ENCODE measurements around the gene KMT2E.

KMT2E gene

DNA sequence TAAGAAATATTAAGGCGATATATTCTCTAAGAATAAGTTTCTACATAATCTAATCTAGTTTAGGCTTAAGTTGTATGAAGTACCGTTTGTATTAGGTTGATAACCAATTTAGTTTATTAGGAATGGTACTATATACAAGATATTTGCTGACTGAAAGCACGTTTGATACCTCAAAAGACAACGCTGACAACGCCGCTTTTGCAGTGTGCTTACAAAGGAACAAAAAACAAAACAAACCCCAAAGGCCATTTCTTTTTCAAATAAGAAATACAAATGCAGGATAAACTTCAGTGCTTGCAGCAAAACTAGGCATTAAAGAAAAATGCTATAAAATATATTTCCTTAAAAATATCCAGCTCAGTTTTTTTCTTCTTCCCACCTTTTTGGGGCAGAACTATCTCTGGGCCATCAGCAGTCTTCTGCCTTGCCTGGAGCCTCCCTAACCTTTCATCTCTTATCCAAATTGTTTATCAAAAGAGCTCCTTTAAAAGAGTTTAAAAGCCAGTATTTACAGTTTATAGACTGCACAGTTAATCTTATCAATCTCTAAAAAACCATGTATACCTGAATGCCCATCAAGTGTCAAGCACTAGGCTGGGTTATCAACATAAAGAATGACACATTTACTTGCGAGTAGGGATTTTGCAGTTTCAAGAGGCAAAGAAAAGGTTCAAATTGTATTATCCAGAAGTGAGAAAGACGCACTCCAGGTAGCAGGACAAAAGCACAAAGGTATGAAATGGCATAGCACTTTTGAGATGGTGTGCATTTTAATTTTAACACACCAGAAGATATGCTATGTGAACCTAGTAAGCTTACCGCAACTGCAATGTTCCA lies 4.1 kb upstream of the KMT2E start:
- no peak overlapping the region for H3K4me3 ChIP-seq (ENCODE audit: low read depth, low read length)

DNA sequence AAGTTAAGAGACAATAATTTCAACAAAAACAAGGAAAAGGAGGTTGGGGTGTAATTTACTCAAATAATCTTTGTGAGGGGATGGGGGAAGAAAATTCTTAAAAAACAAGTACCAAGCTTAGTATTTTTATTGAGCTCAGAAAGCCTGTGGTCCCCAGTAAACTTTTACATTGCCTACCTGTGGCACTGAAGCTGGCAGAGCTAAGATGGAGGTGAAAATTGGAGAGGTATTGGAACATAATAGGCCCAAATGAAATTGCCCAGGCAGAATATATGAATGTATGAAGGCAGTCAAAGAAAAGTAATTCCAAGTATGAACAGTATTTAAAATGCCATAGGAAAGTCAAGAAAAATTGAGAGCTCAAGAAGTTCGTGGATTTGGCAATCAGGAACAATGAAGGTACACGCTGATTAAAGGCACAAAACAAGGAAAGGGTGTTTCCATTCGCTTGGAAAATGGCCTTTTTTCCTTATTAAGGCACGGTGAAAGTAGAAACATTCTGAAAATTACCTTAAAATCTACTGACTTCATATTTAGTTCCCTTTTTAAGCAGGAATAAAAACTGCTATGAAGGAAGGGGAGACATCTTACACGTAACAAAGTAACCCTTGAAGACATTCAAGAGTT lies 3.4 kb upstream of the KMT2E start:
- peak overlapping the region; percentile 95 for H3K4me3 ChIP-seq (ENCODE audit: low read depth, low read length)

DNA sequence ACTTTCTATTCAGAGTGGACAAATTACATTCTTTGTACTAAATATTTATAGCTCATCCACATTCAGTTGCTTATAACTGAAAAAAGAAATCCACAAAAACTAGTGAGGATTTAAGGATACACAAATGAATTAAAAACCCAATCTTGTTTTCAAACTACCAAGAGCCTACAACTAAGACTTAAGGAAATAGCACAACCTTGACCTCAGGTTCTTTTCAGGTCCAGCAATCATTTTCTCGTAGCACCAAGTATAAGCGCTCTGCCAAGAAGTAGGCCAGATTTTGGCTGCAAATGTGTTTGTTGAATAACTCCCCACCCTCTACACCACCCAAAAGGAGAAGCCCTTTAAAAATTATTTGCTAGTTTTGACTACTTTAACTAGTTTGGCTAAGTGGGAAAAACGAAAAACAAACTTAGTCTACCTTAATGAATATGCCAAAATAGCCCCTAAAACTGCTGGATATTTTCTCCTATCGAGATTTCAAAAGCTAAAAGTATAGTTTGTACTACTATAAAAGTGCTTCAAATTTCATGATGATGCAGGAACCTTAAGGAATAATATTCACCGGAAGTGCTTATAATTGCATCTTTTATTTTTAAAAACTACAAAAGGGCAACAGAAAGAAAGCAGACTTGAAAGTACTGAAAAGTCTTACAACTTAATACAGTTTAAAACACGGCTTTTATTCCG lies 2.7 kb upstream of the KMT2E start:
- H3K4me3 ChIP-seq (ENCODE audit: low read depth, low read length) = peak overlapping the region; percentile 95

DNA sequence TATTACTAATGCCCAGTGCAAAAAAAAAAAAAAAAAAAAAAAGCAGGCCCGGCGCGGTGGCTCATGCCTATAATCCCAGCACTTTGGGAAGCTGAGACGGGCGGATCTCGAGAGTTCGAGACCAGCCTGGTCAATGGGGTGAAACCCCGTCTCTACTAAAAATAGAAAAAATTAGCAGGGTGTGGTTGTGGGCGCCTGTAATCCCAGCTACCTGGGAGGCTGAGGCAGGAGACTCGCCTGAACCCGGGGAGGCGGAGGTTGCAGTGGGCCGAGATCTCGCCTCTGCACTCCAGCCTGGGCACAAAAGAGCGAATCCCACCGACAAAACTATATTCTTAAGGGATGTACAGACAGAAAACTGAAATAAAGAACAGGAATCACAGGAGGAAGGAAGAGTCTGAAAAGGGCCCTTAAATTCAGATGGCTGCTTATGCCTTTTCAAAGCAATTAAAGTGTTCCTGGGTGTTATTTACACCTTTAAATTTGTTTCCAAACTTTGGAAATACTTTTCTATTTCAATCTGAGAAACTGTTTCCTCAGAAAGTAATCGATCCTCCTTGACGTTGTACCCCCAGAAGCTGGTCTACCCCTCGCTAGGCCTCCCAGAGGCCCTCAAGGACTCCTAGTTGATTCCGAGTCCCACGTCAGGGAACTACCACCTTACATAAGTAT lies 2.0 kb upstream of the KMT2E start:
- peak overlapping the region; percentile 95 for H3K4me3 ChIP-seq (ENCODE audit: low read depth, low read length)

DNA sequence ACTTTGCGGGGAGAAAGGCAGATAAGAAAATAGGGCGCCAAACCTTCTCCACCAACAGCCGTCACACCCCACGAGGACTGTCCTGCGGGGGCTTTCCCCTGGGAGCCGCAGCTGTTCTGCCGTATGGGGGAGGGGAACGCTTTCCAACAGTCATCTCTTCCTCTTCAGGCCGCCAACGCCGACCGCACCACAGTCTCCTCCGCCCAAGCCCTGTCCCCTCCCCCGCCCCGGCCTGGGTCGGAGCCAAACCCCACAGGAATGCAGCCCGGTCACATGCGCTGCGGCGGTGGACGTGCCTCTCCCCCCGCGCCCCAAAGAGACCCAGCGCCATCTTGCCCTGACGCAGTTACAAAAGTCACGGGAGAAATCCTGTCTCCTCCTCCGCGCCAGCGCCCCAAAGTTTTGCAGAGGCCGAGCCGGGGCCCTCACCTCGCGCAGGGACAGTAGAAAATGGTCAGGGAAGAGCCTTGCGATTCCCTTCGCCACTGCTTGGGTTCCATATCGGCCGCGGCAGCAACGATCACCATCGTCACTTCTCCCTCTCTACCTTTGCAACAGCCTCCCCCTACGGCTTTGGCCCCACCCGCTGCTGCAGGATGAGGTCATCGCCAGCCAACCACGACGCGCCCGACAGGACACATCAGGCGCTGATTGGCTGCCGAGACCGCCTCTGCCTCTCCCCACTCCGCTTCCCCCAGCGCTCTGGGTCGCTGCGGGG lies 1.3 kb upstream of the KMT2E start:
- H3K4me3 ChIP-seq (ENCODE audit: low read depth, low read length) = peak overlapping the region; percentile 95

DNA sequence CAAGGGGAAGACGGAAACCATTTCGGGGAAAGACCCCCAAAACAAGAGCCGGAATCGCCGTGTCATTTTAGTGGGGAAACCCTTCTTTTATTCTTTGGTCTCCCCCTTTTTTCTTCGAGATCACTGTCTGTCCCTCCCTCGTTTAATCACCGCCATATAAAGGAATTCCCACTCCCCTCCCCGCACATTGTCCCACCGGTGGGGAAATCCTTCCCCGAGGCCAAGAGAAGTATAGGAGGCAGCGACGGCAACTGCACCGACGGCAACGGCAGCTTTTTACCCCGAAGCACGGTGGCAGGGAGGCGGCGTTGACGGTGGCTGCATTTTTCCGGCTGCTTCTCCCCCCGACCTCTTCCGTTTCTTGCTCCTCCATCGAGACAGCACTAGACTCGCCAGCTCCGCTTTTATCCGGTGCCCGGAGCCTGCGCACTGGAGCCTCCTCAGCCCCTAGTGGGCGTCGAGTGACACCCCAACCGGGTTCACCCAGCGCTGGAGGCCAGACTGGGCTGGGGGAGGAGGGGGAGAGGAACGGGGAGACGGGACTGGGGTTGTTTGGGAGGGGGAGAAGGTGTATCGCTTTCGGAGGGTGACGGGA lies 687 bp upstream of the KMT2E start:
- H3K4me3 ChIP-seq (ENCODE audit: low read depth, low read length) = peak overlapping the region; percentile 95

DNA sequence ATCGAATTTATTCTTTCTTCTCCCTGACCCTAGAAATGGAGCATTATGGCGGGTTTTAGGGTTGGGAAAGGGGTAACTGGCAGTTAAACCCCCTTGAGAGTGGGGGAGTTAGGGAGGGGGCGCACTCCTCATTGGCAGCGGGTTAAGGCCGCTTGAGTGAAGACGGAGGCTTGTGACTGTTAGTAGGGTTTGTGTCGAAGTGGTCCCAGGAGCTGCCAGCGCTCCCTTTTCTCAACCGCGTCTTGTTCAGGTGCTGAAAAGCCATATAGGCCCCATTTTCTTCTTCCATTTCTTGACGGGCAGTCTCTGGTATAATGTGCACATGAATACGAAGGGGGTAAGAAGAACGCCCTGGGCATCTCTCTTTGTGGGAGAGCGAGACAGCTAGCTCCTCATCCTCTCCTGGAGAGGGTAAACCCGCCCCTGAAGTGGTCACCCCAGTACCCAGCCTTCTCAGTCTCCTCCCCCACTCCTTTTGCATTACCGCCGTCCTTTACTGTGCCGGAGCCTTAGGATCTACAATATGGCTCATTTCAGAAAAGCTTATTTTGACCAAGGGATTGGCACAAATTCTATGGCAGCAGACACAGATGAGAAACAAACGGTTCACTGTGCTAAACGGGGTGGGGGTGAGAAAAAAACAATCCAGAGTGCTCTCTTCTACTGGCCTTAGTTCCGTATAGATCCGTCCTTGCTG lies 836 bp downstream of the KMT2E start:
- peak overlapping the region; percentile 95 for H3K4me3 ChIP-seq (ENCODE audit: low read depth, low read length)

DNA sequence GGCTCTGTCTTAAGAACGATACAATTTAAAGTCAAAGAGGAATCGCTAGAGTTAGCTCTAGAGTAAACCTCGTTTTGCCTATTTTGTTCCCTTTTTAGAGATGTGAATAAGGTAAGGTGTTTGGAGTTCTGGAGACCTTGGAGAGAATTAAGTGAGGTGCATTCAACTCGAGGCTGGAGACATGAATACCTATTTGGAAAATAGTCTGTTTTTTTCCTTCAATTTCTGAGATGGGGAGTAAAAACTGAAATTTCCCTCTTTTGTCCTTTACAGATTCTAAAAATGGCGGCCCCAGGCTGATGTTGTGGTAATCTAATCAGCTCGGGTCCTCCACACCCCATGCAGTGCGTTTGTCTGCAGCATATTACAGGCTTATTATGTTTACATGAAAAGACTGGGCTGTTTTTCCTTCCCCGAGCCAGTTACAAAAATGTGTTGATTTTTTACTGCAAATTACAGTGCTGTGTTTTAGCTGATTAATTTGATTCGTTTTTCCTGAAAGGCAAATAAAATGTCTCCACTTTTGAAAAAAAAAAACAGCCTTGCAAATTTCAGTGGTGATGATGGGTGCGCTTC lies 1.5 kb downstream of the KMT2E start:
- H3K4me3 ChIP-seq (ENCODE audit: low read depth, low read length) = peak overlapping the region; percentile 95

DNA sequence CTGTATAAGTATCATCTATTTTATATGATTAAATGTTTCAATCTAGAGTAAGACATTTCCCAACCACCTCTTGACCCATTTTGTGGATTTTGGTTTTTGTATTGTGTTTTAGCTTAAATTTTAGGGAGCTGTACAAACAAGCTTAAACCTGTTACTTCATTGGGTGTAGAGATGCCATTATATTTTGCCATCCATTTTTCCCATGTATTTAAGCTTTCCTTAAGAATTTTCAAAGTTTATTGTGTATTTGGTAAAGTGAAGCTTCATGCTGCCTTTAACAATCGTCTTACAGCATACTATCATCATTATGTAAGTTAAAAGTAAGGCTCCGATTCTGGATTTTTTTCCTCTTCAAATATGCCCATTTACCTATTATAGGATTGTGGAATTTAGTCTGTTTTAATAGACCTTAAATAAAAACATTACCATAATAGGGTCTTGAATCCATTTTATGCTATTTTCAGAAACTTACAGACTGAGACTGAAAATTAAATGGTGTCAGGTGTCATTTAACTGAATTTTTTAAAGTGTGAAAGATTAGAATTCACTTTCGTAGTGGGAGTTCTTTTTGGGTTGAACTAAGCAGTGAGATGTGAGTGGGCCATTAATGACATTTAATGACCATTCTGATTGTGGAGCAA lies 2.2 kb downstream of the KMT2E start:
- H3K4me3 ChIP-seq (ENCODE audit: low read depth, low read length) = peak overlapping the region; percentile 95

DNA sequence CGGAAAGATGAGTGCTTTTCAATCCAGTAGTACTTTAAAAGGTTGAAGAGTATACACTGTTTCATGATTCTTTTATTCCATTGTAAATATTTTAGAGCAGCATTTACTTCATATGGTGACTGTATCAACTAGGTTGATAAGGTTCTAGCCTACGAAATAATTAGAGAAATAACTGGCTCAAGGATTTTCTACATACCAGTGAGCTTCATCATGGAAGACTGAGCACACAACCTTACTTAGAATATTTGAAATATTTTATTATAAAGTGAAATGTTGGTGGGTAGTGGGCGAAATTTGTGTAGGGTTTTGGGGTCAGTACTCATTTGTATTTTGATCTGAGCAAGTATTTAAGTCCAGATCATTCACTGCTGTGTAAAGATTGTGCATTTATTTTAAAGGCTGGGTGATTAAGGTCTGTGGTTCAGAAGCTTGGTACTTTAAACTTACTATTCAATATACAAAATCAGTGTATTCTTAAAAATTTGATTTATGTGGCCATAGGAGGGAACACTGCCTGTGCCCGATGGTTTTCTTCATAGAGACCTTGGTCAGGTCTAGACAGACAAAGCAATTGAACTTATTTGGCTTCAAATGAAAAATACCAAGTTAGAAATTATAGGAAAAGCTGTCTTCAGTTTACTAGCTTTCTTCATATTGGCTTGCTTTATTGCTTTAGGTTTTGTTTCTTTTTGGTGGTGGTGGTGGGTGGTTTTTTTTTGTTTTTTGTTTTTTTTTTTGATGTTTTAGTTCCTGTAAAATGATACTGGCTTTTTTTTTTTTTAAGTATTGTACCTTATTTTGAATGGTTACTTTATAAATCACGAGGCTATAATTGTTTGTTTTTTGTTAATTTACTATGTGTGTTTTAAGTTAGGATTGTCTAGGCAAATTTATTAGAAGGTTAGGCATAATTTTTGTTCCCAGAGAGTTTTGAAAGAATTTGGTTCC lies 3.0 kb downstream of the KMT2E start:
- no peak overlapping the region for H3K4me3 ChIP-seq (ENCODE audit: low read depth, low read length)

DNA sequence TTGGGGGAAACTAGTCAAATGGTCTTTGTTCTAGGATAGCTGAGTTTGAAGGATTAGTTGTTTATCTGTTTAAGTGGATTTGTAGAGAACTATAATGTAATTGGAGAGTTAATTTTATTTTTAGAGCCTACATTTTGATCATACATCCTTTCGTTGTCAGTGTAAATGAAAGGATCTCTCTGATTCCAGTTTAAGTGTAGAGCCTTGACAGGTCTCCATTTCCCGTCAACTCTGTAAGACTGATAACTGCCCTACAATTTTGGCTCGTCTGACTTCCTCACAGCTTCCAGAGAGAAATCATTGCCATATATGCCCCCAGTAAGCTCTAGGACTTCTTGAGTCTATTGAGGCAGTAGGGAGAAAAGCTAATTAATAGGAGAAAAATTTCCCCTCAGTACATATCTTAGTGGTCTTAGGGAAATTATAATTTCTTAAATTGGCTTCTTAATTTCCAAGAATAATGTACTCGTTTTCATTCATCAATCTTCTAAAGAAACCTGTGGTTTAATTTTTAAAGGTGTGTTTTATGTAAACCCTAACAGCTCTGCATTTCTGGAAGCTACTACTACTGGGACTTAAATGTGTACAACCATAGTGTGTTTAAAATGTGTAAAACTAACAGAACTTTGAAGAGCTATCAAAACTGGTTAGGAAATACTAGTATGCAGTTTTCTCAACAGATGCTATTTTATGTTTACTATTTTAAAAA lies 3.8 kb downstream of the KMT2E start:
- no peak overlapping the region for H3K4me3 ChIP-seq (ENCODE audit: low read depth, low read length)

DNA sequence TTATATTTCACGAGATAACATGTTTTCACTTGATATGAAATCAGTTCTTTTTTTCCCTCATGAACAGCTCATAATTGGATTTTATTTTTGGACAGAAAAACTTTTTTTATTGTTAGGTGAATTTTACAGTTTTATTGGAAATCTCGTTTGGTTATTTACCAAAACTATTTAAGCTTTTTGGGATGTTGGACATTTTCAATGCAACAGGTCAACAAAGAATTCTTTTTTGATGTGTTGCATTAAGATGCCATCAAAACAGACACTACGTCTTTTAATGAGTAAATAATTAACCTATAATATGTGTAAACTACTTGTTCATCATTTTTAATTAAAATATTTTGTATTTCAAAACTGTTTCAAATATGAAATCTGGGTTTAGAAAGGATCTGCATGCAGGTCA lies 5.3 kb downstream of the KMT2E start:
- no peak overlapping the region for H3K4me3 ChIP-seq (ENCODE audit: low read depth, low read length)

DNA sequence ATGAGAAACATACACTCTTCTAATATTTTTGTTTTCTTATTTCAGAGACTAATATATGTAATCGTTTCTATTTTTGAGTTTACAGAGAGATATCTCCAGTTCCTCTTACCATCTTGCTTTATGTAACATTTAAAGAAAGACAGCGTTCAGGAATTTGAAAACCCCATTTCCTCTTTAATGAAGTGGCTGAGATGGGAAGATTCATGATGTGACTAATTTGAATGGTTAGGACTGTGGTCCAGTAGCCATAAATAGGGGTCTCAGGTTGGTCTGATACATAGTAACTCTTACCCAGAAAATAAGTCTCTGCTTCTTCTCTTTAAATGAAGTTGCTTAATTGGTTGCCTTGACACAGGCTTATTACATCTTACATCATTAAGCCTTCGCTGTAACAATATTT lies 6.9 kb downstream of the KMT2E start:
- no peak overlapping the region for H3K4me3 ChIP-seq (ENCODE audit: low read depth, low read length)

DNA sequence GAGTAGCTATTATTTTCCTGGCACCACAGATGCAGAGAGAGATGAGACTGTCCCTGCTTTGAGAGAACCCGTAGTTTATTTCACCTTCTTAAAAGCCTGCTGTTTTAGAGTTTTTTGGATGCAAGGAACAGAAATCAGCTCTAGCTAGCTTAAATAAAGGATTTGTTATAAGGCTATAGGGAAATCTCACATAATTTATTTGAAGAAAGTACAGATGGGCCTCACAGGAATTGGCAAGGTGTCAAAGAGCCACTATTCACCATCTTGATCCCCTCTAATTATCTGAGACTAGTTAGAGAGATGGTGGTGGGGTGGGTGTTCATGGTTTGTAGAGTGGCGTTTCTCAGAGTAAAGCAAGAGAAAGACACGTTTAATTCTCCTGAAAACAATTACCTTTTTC lies 7.3 kb downstream of the KMT2E start:
- no peak overlapping the region for H3K4me3 ChIP-seq (ENCODE audit: low read depth, low read length)

DNA sequence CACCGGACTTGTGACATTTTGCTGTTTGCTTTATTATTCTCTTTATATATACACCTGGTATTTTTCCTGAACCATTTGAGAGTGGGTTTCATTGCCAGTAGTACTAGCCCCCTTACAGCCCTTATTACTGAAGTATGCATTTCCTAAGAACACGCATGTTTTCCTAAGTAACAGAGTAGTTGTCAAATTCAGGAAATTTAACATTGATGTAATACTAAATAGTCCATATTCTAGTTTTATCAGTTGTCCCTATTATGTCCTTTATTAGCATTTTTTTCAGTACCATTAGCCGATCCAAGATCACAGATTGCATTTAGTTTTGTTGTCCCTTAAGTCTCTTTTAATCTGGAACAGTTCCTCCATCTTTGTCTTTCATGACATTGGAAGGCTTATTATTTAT lies 8.0 kb downstream of the KMT2E start:
- no peak overlapping the region for H3K4me3 ChIP-seq (ENCODE audit: low read depth, low read length)

DNA sequence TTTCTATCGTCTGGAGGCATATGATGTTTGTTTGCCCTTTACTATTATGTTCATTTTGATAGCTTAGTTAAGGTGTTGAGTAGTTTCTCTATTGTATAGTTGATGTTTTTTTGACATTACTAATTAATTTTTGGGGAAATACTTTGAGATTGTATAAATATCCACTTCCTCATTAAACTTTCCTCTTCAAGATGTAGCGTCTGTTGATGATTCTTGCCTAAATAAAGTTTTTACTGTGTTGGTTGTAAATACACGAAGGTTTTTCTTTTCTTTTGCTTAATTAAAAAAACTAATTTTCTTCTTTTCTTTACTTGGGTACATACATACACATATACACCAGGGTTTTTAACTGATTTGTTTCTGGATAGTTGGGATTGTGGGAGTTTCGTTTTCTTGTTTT lies 8.5 kb downstream of the KMT2E start:
- H3K4me3 ChIP-seq (ENCODE audit: low read depth, low read length) = no peak overlapping the region

DNA sequence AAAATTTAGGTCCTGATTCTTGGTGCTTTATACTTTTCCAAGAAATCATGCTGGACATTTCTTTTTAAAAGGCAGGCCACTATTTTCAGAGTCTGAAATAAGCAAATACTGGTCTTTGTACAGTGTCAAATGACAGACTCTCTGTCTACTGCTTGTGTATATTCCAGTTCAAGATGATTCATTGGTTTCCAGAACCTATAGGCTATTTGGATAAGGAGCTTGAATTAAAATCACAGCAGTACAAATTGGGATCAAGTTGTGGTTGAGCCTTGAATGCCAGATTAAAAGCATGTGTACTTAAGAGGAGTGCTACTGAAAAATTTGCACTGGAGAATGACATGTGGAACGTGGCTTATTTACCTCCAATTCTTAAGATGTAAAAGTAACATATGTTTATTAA lies 10.7 kb downstream of the KMT2E start:
- no peak overlapping the region for H3K4me3 ChIP-seq (ENCODE audit: low read depth, low read length)
